HG03558 (cell line): ENCODE data around the gene PPFIA1.

ENCODE experiments used
- ATAC-seq: cut with Tn5 transposase; IDR thresholded peaks from one replicate; pipeline ENCODE4 v1.9.1; 2021; ENCODE audit warnings: moderate number of reproducible peaks; ENCODE audit not compliant: unreplicated experiment; ENCODE audit errors: extremely low read depth

Gene PPFIA1

DNA sequence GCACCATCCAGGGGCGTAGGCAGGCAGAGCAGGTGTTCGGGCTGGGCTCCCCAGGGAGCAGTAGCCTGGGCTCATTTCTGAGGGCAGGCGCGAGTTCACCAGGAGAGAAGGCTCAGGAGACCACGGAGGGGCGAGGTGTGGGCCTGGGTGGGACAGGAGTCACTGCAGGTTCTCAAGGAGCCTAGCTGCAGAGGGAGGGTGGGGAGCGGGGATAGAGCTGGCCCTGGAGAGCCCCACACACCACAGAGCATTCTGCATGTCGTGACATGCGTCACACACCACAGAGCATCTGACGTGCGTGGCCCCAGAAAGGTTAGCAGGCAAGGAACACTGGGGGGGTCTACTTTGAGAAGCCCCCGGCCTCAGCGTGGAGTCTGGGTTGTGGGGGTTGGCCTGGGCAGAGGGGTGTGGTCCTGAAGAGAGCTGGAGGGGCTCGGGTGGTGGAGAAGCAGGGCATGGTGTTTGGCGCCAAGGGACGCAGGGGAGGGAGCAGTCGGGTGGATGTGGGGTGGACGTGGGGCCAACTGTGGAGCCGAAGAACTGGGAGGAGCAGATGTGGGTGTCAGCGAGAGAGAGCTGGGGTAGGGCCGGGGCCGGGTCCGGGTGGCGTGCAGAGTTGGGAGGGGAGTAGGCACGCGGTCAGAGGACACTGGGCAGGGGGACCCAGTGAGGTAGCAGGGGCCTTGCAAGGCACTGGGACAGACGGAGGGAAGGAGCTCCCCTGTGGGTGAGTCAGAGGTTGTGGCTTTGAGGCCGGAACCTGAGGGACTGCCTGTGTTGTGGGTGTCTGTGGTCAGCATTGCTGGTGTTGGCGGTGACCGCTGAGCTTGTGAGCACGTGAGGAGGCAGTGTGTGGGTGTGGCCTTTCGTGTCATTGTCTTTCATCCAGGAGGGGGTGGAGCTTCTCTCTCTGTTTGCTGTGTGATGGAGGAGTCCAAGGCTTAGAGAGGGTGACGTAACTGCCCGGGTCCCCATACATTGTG lies 153.3 kb downstream of the PPFIA1 start:
- ATAC-seq = no peak

DNA sequence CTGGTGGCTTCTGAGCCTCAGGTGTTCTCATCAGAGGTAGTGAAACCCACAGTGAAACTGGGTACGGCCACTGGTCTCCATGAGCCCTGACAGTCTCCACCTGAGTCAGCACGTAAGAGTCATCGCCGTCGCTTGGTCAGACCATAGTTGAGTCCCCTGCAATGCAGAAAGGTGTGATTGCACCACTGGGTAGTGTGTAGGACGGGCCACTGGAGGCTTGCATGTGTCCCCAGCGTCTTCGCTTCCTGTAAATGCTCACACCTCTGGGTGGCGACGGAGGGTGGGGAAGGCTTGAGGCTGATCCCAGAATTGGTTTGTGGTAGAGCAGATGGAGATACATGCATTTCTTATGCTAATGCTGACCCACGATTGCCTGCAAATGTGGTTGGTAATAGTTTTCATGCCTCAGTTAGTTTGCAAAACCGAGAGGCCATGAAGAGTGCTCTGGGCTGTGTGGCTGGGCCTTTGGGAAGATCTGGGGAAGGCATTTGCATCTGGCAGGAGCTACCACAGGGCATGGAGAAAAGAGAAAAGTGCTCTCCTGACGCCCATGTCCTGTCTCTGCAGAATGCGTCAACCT lies 154.4 kb downstream of the PPFIA1 start:
- no peak for ATAC-seq

DNA sequence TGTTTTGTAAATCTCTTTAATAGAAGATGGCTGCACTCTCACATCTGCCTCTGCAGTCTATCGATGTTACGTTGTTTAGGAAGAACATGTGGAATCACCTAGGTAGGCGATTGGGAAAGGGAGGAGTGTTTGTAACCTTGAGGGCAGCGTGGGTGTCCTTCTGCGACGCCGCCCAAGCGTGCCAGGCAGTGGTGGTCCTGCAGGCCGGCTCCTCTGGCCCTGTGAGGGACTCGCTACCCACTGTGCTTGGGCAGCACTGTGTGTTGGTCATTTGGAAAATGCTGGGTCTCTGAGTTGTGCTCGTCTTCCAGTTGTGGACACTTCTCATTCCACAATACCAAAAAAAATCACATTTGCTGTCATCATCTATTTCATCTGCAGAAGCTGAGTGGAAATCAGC lies 156.9 kb downstream of the PPFIA1 start:
- no peak for ATAC-seq

DNA sequence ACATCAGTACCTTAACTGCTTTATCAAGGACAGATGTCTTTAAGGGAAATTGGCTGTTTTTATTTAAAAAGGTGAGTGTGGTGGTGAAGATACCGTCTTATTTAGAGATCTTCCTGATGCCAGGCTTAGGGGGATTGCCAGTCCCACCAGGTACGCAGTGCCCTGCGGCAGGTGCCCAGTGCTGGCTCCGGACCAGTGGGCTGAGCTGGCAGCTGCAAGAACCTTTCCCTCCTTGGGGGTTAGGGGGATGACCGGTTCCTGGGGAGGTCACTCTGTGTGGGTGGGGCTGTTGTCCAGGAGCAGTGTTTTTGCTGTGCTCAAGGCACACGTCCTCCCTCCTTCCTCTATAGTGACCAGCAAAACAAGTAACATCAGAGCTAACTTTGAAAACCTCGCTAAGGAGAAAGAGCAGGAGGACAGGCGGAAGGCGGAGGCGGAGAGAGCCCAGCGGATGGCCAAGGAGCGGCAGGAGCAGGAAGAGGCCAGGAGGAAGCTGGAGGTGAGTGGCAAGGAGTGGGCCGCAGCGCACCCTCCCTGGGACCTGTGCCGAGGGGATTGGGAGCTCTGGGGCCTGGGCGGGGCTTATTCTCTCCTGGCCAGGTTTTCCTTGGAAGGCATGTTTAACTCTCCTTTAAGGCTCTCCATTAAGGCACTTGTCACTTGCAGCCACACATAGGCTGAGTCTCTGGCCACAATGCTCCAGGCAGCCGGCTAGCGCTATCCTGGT lies 158.4 kb downstream of the PPFIA1 start:
- ATAC-seq = no peak

DNA sequence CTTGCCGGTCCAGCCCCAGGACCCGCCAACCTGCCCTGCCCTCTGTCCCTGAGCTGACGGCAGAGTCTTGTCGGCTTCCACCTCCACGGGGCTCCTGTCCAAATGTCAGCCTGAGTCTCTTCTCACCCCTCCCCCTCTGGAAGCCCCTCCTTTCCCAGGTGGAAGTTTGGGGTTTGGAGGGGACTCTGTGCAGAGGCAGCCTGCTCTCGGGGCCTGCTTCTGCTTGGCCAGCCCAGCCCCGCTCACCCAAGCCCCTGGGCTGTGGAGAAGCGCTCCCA lies 158.9 kb downstream of the PPFIA1 start:
- no peak for ATAC-seq

DNA sequence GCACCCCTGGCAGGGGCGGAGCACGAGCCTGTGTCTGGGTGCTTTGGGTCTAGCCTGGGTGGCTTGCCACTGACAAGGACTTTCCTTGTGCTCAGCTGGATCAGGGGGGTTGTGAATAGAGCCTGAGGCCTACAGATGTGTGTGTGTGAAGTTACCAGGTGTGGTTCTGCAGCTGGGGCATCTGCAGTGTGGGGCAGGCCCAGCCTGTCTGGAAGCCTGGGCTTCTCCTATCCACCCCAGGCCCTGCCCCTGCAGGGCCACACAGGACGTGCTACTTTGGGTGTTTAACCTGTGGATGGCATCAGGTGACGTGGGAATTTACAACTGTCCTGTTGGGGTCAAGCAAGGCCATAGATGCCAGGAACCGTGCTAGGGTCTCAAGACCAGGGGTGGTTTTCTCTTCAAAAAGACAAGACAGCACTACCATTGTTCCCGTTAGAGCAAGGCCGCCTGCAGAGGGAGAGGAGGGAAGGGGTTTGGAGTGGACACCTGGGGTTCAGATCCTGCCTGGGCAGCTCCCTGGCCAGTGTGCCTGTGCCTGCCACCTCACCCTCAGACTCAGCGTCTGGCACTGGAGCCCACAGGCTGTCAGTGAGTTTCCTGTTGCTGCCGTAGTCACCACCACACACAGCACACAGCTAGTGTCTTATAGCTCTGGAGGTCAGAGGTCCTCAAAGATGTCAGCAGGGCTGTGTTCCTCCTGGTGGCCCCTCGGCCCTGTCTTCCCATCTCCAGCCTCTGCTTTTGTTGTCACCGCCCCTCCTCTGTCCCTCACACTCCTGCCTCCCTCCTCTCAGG lies 159.4 kb downstream of the PPFIA1 start:
- ATAC-seq = no peak

DNA sequence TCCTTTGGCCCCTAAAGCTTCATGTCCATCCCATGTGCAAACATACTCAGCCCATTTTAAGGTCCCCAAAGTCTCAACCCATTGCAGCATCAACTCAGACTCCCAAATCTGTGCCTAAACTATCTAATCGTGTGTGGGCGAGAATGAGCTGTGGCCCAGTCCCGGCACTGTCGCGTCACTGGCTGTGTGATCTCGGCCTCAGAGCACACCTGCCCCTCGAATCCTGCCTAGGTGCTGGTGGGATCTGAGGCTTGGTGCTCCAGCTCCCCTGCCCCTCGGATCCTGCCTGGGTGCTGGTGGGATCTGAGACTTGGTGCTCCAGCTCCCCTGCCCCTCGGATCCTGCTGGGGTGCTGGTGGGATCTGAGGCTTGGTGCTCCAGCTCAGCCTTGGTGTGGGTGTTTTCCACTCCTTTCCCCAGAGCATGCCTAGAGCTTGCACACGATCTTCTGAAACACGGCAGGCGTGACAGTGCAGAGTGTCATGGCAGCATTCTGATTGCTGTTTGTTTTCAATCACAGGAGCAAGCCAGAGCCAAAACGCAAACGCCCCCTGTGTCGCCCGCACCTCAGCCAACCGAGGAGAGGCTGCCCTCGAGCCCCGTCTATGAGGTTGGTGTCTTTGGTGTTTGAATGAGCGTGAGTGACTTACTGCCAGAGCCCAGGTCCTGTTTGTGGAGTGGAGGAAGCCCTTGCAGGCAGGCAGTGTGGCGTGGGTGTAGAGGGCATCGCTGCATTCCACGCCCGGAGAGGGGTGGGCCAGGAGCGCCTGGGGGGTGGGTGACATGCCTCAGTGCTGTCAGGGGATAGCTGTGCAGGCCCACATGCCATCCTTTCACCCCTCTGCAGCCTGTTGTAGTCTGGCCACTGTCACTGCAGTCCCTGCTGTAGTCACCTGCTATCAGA lies 160.4 kb downstream of the PPFIA1 start:
- ATAC-seq = no peak

GRCh38 chr11:70431611-70432010 lies 161.1 kb downstream of the PPFIA1 start:
- ATAC-seq = no peak

GRCh38 chr11:70432065-70432464 lies 161.6 kb downstream of the PPFIA1 start:
- ATAC-seq = no peak

DNA sequence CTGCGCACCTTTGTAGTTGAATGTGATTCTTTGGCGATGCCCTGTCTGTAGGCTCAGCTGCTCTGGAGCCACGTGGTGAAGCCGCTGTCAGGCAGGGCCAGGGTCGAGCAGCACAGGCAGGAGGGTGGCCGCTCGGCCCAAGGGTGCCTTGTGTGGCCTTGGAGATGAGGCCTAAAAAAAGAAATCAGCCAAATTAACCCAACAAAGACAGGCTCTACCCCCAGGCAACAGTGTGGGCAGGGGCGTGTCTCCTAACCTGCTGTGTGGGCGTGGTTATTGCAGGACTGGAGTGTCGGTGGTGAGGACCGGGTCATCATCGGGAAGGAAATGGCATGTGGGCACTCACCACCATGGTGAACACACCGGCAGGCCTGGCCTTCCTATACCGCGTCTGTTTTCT lies 162.1 kb downstream of the PPFIA1 start:
- no peak for ATAC-seq

DNA sequence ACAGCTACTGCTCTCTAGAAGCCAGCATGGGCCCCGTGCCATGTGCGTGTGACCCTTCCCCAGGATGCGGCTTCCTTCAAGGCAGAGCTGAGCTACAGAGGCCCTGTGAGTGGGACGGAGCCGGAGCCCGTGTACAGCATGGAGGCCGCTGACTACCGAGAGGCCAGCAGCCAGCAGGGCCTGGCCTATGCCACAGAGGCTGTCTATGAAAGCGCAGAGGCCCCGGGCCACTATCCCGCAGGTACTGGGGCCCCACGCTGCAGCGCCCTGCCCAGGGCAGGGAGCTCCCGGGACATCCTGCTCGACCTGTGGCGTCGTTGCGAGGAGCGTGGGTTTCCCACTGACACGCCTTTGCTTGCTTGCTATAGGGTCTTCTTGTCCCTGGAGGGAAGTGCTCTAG lies 162.5 kb downstream of the PPFIA1 start:
- ATAC-seq = no peak

GRCh38 chr11:70433526-70433925 lies 163.0 kb downstream of the PPFIA1 start:
- no peak for ATAC-seq
